CD4-positive, alpha-beta T cell treated with Interferon alpha-2 for 1 hour (primary cell): ENCODE results near the gene NAV2.

Source experiments
- DNase-seq, 2 donors: peaks; one replicate each; pipeline ENCODE4 v3.0.0-alpha.2; 2020 to 2022

The NAV2 gene

GRCh38 chr11:19781351-19781750, 68.7 kb downstream of the NAV2 start:
- DNase-seq = no peak

DNA sequence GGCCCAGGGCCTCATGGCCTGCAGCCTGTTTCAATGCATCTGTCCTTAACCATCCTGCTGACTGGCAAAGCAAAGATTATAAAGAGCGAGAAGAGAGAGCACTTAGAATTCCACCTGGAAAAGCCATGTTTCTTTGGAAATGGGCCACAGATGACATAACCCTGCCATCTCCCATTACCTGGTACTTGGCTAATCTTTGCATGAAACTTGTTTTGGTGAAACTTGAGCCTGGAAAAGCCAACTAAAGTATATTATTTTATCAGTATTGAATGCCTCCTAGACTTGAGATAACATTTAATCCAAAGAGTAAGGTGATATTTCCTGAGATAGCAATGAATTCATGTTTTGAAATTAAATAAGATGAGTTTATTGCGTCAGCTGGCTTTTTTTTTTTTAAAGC, 72.6 kb downstream of the NAV2 start:
- no peak for DNase-seq

DNA sequence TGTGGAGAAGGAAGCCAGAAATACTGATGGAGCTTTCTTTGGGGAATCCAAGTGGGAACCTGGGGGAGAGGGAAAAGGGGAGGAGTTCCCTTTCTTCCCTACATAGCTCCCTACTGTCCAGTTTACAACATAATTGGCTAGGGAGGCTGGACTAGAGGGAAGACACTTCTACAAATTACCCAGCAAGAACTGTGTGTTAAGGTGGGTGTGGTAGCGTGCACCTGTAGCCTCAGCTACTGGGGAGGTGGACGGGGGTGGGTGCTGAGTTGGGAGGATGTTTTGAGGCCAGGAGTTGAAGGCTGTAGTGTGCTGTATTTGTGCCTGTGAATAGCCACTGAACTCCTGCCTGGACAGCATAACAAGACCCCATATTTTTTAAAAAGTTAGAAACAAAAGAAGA, 74.0 kb downstream of the NAV2 start:
- DNase-seq = no peak

GRCh38 chr11:19788435-19788834, 75.8 kb downstream of the NAV2 start:
- DNase-seq = no peak

DNA sequence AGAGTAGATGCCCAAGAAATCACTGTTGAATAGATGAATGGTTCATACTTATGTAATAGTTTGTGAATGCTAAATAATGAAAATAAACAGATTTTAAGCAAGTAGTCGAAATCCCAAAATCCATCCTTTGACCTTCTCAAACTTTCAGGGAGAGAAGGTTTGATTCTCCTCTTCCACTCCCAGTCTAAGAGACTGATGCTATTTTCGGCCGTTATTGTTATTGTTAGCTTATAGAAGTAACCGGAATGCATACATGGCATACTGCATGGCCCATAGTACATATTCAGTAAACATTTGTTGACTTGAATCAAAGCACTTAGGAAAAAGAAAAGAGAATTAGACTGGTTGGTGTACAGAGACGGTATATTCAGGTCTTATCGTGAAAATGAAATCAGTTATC, 76.6 kb downstream of the NAV2 start:
- DNase-seq = no peak

DNA sequence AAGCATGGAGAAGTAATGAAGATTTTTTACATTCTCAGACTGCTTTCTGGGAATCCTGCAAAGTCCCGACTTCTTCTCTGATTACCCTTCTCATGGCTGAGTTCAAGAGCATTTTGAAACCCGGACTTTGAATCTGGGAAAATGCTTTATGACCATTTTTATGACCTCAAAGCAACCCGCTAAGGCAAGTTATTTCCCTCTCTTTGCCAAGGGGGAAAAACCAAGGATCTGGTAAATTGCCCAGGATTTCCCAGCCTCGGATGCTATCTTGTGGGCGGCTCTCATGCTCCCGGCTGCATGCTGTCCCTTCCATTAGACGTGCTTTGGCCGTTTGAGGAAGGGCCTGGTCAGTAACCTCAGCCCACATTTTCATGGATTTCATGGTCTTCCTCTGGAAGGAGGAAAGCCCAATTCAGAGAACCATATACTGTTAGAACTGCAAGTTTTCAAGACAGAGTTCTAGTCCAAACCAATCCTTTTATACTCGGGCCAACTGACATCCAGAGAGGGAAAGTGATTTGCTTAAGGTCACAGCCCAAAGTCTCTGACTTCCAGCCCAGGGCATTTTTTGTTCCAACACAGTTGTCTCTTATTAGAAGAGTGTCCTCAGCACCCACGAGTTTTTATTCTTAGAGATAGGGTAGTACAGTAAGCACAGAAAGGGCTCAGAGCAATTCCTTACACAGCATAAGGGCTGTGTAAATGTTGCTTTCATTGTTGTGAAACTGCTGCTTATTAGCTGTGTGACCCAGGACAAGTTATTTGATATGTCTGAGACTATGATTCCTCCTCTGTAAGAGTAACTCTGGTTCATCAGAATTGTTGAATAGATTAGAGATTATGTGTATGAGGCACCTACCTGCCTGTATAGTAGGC, 77.4 kb downstream of the NAV2 start:
- no peak for DNase-seq

DNA sequence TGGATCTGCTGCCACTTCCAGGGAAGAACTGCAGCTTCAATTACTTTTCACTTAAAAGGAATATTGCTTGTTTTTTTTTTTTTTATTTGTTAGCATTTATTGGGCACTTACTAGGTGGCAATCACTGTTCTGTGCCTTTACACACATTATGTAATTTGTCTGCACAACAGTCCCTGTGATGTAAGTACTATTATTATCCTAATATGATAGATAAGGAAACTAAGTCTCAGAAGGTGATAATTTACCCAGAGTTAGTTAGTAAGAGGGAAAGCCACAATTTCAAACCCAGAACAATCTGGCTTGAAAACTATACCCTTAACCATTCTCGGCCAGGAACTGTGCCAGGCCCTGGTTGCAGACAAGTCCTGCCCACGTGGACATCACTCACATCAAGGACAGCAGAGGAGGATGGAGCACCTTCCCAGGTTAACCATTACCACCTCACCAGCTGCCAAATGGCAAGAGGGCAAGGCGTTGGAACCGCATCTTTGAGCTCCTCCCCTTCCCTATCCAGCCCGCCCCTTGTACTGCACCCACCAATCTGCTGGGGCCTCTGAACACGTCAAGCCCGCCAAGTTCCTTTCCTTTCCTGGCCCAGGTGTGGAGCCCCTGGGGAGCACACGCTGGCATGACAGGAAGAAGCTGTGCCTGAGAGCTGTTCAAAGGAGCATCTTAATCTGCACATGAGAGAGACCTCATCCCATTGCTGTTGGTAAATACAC, 78.4 kb downstream of the NAV2 start:
- no peak for DNase-seq

DNA sequence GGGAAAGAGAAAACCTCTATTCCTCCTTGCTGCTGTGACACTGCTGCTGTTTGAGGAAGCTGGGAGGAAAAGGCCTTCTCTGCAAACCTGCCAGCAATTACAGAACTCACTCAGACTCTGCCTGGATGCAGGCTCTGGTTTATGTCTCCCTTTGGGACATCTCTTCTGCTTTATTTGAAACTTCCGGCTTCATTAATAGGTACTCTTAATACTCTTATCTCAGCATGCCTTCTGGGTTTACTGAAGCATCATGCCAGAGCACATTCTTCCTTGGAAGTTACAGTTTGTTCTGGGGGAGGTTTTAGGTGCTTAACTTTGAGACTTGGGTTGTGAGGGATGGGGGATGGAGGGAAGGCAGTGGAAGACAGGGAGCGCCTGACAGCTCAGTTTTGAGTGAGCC, 79.9 kb downstream of the NAV2 start:
- no peak for DNase-seq

DNA sequence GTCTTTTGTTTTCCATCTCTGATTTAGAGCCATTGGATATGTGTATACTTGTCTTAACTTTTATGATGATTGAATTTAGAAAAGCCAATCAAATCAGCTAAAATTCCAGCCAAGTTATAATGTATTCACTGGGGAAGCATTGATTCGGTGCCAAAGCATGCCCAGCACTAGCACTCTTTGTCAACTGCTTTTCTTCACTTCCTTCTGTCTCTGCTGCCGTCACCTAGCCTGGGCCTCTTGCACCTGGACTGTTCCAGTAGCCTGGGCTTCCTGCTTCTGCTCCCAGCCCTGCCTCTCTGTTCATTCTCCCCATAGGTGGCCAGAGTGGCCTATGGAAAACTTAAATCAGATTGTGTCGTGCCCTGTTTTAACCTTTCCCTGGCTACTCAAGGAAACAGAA, 80.7 kb downstream of the NAV2 start:
- no peak for DNase-seq

DNA sequence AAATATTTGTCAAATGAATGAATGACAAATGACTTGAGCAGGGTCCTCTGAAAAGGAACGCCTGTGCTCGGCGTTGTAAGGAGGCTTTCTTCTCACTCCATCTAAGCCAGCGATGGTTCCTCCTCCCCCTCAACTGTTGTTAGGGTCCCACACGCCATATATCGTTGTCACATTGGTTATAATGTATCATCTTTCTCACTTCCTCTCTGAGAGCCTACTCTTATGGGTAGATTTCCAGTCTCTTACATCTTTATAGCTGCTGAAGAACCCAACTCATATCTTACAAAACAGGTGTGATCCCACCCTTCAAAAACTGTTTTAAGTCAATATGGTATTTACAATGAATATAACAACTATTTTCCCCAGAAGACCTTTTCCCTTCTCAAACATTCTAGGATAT, 81.5 kb downstream of the NAV2 start:
- DNase-seq = no peak

GRCh38 chr11:19795082-19795481, 82.4 kb downstream of the NAV2 start:
- no peak for DNase-seq

- no peak for DNase-seq
Observed at GRCh38 chr11:19800162-19800561, 87.5 kb downstream of the NAV2 start.

- DNase-seq = no peak
Observed at GRCh38 chr11:19800714-19801519, 88.3 kb downstream of the NAV2 start.

DNA sequence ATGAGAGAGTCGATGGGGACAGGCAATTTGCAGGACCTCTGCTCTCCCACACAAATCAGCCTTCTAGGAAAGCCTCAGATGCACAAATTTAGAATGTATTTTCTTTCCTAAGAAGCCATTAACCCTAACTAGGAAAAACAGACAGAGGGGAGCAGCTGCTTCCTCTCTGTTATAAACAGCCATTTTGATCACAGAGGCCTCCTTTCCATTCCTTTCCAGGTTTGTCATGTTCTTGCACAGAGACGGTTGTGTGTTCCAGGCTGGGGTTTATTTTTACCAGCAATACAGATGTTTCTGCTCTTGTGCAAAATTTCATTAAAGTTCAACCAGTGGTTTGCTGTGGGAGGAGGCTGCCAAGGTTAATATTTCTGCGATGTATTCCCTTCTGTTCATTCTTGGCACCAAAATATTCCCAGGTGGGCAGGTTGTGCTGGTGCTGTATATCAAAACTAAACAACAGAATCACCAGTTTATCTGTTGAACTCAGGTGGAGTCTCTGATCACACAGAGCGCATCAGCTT, 90.2 kb downstream of the NAV2 start:
- DNase-seq = no peak

DNA sequence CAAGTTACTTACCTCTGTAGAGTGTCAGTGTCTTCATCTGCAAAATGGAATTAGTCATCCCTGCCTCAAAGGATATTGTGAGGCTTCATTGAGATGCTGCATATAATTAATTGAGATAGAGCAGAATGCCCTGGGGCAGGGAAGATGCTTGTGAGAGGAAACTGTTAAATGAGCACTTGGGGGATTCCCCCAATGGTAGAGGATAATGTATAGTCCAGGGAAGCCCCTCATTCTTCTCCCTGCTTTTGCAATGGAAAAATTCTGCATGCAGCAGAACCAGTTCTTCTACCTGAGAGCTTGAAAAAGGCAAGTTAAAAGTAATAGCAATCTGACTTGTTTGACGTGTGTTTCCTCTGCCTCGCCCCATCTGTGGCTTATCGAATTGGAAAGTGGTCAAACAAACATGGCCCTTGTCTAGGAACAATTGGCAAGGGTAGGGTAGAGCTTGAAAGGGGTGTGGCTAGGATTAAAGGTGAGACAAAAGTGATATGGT, 90.9 kb downstream of the NAV2 start:
- DNase-seq = no peak

DNA sequence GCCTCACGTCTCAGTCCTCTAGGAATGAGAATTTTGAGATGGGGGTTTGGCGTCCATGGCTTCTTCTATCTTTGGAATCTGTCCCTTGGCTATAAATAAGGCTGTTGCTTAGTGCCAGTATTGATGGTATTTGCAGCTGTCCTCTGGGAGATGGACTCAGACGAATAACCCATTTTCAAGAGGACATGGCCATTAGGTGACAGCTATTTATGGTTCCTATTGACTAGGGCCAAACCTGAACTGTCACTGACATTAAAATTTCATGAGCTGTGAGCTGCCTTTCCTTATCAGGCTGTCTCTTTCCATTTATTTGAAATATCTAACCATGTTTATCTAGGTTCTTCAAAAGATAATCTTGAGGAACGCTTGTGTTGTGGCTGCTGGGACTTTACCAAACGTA, 92.7 kb downstream of the NAV2 start:
- no peak for DNase-seq

DNA sequence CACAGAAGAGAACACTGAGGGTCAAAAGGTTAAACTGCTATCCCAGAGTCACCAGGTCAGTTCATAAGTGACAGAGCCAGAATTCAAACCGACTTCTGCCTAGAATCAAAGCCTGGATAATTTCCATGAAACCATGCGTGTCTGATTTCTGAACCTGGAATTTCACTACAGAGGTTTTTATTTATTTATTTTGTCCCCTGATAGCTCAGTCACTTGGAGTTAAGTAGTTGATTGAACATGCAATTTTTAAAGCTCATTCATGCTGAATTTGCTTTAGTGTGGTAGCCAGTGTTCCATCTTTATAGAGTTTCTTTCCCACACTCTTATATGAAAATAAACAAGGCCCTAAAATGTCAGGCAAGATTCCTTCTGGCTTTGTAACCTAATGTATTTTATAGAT, 93.2 kb downstream of the NAV2 start:
- DNase-seq = no peak

DNA sequence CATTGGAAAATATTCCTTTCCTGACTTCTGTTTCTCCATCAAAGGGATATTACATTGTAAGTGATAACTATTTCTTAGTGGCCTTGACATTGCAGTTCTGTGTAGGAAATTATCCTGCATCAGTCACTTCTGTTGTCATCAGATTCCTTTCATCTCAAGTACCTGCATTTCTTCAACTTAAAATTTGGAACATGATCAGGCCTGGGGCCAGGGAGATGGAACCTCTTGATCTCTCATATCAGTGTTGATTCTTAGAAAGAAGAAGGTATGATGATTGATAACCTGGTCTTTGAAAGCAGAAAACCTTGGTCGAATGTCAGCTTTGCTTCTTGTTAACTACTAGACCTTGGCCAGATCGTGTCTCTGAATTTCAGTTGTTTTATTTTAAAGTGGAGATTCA, 93.6 kb downstream of the NAV2 start:
- DNase-seq = no peak

- DNase-seq = no peak
Observed at GRCh38 chr11:19808076-19808911, 95.7 kb downstream of the NAV2 start.

- DNase-seq = no peak
Observed at GRCh38 chr11:19810852-19811251, 98.2 kb downstream of the NAV2 start.

DNA sequence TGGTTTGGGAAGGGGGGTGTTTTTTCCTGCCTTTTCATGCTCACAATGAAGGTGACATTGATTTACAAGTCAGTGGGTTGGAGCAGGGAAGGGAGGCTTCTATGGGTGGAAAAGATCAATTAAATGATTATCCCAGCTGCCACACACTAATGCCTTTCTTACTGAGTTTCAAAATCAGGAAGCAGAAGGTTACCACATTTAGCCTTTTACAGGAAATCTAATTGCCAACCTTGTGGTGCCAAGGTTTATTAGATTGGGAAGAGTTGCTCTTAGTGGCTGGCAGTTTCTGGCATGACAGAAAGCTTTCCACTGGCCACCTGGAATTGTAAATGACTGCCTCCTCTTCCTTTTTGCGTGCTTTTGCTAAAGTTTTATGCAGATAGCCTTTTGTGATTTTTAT, 98.7 kb downstream of the NAV2 start:
- DNase-seq = no peak

- no peak for DNase-seq
Observed at GRCh38 chr11:19812096-19812495, 99.5 kb downstream of the NAV2 start.
